Measurements from ENCODE around the gene PRR7.

DNA sequence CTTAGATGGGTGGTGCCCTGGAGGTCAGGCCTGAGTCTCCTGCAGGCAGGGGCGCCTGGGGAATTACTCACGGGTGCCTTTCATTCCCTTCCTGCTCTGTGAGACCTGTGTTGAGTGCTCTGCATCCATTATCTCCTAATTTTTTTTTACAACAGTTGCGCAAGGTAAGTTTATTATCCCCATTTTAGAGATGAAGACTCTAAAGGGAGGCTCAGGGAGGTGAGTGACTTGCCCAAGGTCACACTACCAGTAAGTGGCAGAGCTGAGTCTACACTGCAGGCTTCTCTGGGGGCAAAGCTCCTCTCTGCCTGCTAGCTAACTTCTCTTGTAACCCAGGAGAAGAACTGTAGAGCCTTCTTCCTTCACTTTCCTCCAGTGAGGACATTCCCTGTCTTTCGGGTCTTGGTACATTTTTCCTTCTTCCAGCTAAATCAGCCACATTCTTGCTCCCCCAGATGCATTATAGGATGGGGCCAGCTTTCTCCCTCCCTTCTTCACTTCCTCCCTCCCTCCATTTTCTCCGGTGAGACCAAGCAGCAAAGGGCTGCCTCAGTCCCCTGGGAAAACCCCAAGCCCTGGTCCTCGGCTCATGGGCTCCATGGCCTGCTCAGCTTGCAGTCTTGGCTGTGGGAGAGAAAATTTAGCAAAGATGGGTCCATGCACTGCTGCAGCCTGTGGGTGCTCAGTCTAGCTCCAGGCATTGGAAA is 1.8 kb downstream of the PRR7 start:
- TF ChIP-seq, protein P1, sequence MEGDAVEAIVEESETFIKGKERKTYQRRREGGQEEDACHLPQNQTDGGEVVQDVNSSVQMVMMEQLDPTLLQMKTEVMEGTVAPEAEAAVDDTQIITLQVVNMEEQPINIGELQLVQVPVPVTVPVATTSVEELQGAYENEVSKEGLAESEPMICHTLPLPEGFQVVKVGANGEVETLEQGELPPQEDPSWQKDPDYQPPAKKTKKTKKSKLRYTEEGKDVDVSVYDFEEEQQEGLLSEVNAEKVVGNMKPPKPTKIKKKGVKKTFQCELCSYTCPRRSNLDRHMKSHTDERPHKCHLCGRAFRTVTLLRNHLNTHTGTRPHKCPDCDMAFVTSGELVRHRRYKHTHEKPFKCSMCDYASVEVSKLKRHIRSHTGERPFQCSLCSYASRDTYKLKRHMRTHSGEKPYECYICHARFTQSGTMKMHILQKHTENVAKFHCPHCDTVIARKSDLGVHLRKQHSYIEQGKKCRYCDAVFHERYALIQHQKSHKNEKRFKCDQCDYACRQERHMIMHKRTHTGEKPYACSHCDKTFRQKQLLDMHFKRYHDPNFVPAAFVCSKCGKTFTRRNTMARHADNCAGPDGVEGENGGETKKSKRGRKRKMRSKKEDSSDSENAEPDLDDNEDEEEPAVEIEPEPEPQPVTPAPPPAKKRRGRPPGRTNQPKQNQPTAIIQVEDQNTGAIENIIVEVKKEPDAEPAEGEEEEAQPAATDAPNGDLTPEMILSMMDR (IDR thresholded peaks at IDR 0.05; ENCODE audit: low read length): no peak
- no peak for TF ChIP-seq EZH2 (IDR thresholded peaks at IDR 0.05; ENCODE audit: borderline replicate concordance, low read length)
